ENCODE measurements around the gene GPC5. TPM values are rescaled to one million over a fixed set of nuclear protein-coding genes. Genes with fewer than 3 reads are reported as not detected.

GPC5 gene
- total RNA-seq, 1 donor from 2014 or later = 0.07 TPM

- no peak overlapping the region for H2AFZ ChIP-seq (replicated peaks)
- no peaks in the 10 kb centered on the region for H3K27me3 ChIP-seq
- Mint-ChIP-seq H3K4me3 (no peak overlapping the region), H3K36me3 (no peaks in the 10 kb centered on the region), H3K27me3 (ENCODE audit: insufficient read depth, low read depth) (no peaks in the 10 kb centered on the region), H3K9me3 (no peaks in the 10 kb centered on the region), H3K27ac (no peak overlapping the region), H3K4me1 (no peaks in the 10 kb centered on the region)
- H3K9ac ChIP-seq = no peak overlapping the region
- no peak overlapping the region for H3K27ac ChIP-seq
- no peak for DNase-seq (ENCODE audit: low spot score)
- H3K79me2 ChIP-seq (ENCODE audit: low read depth) = no peaks in the 10 kb centered on the region
- H3K4me3 ChIP-seq = no peak overlapping the region
- no peaks in the 10 kb centered on the region for H3K36me3 ChIP-seq
- H4K20me1 ChIP-seq (ENCODE audit: low read depth) = no peaks in the 10 kb centered on the region
- no peak for TF ChIP-seq EZH2 (IDR thresholded peaks at IDR 0.05)
- no peak for TF ChIP-seq EZH2phosphoT487 (IDR thresholded peaks at IDR 0.05)
- no peak for TF ChIP-seq CTCF (IDR thresholded peaks at IDR 0.05)
- H3K9me3 ChIP-seq (ENCODE audit: low read depth) = no peaks in the 10 kb centered on the region
- H3K4me1 ChIP-seq = no peaks in the 10 kb centered on the region
- no peaks in the 10 kb centered on the region for H3F3A ChIP-seq (ENCODE audit: low read depth)
- no peak overlapping the region for H3K4me2 ChIP-seq
Measured at GRCh38 chr13:91729859-91730258, 331.4 kb downstream of the GPC5 start.

GRCh38 chr13:91739751-91740150, 341.3 kb downstream of the GPC5 start:
- peaks cover 4% of the 10 kb centered on the region for H3K4me1 Mint-ChIP-seq
- Histone ChIP-seq H3K36me3 (no peaks in the 10 kb centered on the region), H3K27me3 (no peaks in the 10 kb centered on the region), H4K20me1 (ENCODE audit: low read depth) (no peaks in the 10 kb centered on the region), H3K9me3 (ENCODE audit: low read depth) (no peaks in the 10 kb centered on the region), H2AFZ (replicated peaks) (peak overlapping the region; percentile 58), H3K4me2 (no peak overlapping the region), H3F3A (ENCODE audit: low read depth) (no peaks in the 10 kb centered on the region), H3K79me2 (ENCODE audit: low read depth) (no peaks in the 10 kb centered on the region), H3K4me3 (no peak overlapping the region), H3K27ac (no peak overlapping the region), H3K9ac (no peak overlapping the region), H3K4me1 (peaks cover 7% of the 10 kb centered on the region)
- H3K27ac Mint-ChIP-seq = no peak overlapping the region
- TF ChIP-seq CTCF (IDR thresholded peaks at IDR 0.05) (peak; percentile 20), EZH2phosphoT487 (IDR thresholded peaks at IDR 0.05) (no peak)
- H3K27me3 Mint-ChIP-seq (ENCODE audit: insufficient read depth, low read depth) = peaks cover 3% of the 10 kb centered on the region
- no peak overlapping the region for H3K4me3 Mint-ChIP-seq
- DNase-seq (ENCODE audit: low spot score) = no peak
- no peaks in the 10 kb centered on the region for H3K36me3 Mint-ChIP-seq
- no peaks in the 10 kb centered on the region for H3K9me3 Mint-ChIP-seq

GRCh38 chr13:91740756-91741155, 342.3 kb downstream of the GPC5 start:
- Histone ChIP-seq H3K27ac (peak overlapping the region; percentile 77), H3K79me2 (ENCODE audit: low read depth) (no peaks in the 10 kb centered on the region), H3K4me1 (peaks cover 7% of the 10 kb centered on the region), H3K36me3 (no peaks in the 10 kb centered on the region), H4K20me1 (ENCODE audit: low read depth) (no peaks in the 10 kb centered on the region), H3F3A (ENCODE audit: low read depth) (no peaks in the 10 kb centered on the region), H3K9me3 (ENCODE audit: low read depth) (no peaks in the 10 kb centered on the region), H3K27me3 (no peaks in the 10 kb centered on the region), H3K4me2 (peak overlapping the region; percentile 42), H3K4me3 (no peak overlapping the region), H2AFZ (replicated peaks) (peak overlapping the region; percentile 58), H3K9ac (no peak overlapping the region)
- H3K4me3 Mint-ChIP-seq = no peak overlapping the region
- H3K27ac Mint-ChIP-seq = no peak overlapping the region
- H3K36me3 Mint-ChIP-seq = no peaks in the 10 kb centered on the region
- TF ChIP-seq EZH2phosphoT487 (IDR thresholded peaks at IDR 0.05) (no peak), CTCF (IDR thresholded peaks at IDR 0.05) (no peak), EZH2 (IDR thresholded peaks at IDR 0.05) (no peak)
- peak; percentile 54 for DNase-seq (ENCODE audit: low spot score)
- H3K9me3 Mint-ChIP-seq = no peaks in the 10 kb centered on the region
- peaks cover 4% of the 10 kb centered on the region for H3K4me1 Mint-ChIP-seq
- H3K27me3 Mint-ChIP-seq (ENCODE audit: insufficient read depth, low read depth) = peaks cover 3% of the 10 kb centered on the region
